Esophagus muscularis mucosa (tissue), 3 donors: ENCODE data around the gene PIN4.

Experiments used
- CTCF ChIP-seq, 3 experiments: fragments of 200-600 bp in 2 of 3; fragments of 450-650 bp in 1 of 3; sonication (generic) in 2 of 3; IDR thresholded peaks; one replicate each; pipeline ENCODE4 v1.5.1; 2017 to 2019; ENCODE audit warnings: antibody characterized with exemption in 3 of 3, mild to moderate bottlenecking in 2 of 3, moderate library complexity in 1 of 3
- EP300 ChIP-seq: sonication (generic); formaldehyde crosslinking; IDR thresholded peaks from one replicate; pipeline ENCODE4 v1.6.1; 2017; ENCODE audit warnings: antibody characterized with exemption

GRCh38 chrX:72180539-72180938 lies 1.0 kb upstream of the PIN4 start:
- TF ChIP-seq CTCF (IDR thresholded peaks at IDR 0.05) (no peak), EP300 (no peak)
